Esophagus muscularis mucosa (tissue), 4 donors: ENCODE data around the gene TBC1D8.

Experiments used
- EP300 ChIP-seq: sonication (generic); formaldehyde crosslinking; IDR thresholded peaks from one replicate; pipeline ENCODE4 v1.6.1; 2017; ENCODE audit warnings: antibody characterized with exemption
- POLR2A ChIP-seq: fragments of 450-650 bp; IDR thresholded peaks from one replicate; pipeline ENCODE4 v1.6.1; 2017; ENCODE audit warnings: antibody characterized with exemption, moderate library complexity, mild to moderate bottlenecking, low read depth
- POLR2AphosphoS5 ChIP-seq, 2 donors: sonication (generic); formaldehyde crosslinking; IDR thresholded peaks; one replicate each; pipeline ENCODE4 v1.6.1; 2017; ENCODE audit warnings: antibody characterized with exemption in 2 of 2
- TF ChIP-seq, protein P1 (sequence below), 3 experiments: fragments of 200-600 bp in 2 of 3; fragments of 450-650 bp in 1 of 3; sonication (generic) in 2 of 3; IDR thresholded peaks; one replicate each; pipeline ENCODE4 v1.5.1; 2017 to 2019; ENCODE audit warnings: antibody characterized with exemption in 3 of 3, mild to moderate bottlenecking in 2 of 3, moderate library complexity in 1 of 3

DNA sequence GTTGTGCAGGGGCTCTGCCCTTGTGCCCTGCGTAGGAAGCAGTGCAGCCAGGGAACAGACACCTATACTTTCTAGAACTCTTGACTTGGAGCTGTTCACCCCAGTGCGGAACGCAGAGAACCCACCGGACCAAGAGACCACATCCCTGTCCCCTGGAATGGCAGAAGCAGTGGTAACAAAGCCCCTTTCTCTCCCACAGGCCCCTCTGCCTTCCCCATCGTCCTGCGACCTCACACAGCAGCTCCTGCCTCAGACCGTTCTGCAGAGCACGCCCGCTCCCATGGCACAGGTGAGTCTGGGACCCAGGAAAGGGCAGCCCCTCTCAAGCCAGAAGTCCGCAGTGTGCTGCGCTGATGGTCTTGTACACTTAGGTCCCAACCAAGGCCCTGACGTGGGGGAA is 173.7 kb downstream of the TBC1D8 start:
- TF ChIP-seq POLR2A = no peak
- TF ChIP-seq, protein P1, sequence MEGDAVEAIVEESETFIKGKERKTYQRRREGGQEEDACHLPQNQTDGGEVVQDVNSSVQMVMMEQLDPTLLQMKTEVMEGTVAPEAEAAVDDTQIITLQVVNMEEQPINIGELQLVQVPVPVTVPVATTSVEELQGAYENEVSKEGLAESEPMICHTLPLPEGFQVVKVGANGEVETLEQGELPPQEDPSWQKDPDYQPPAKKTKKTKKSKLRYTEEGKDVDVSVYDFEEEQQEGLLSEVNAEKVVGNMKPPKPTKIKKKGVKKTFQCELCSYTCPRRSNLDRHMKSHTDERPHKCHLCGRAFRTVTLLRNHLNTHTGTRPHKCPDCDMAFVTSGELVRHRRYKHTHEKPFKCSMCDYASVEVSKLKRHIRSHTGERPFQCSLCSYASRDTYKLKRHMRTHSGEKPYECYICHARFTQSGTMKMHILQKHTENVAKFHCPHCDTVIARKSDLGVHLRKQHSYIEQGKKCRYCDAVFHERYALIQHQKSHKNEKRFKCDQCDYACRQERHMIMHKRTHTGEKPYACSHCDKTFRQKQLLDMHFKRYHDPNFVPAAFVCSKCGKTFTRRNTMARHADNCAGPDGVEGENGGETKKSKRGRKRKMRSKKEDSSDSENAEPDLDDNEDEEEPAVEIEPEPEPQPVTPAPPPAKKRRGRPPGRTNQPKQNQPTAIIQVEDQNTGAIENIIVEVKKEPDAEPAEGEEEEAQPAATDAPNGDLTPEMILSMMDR (IDR thresholded peaks at IDR 0.05) = no peak
- TF ChIP-seq POLR2AphosphoS5 (IDR thresholded peaks at IDR 0.05) = no peak
- TF ChIP-seq EP300 = no peak
